LNCAP (cell line): Measurements from ENCODE around the gene TMEM132D.

ENCODE experiments used
- TF ChIP-seq, protein P1 (sequence below): fragments of 450-650 bp; IDR thresholded peaks from 2 replicates; pipeline ENCODE4 v1.5.1; 2017; ENCODE audit warnings: mild to moderate bottlenecking

The TMEM132D gene

DNA sequence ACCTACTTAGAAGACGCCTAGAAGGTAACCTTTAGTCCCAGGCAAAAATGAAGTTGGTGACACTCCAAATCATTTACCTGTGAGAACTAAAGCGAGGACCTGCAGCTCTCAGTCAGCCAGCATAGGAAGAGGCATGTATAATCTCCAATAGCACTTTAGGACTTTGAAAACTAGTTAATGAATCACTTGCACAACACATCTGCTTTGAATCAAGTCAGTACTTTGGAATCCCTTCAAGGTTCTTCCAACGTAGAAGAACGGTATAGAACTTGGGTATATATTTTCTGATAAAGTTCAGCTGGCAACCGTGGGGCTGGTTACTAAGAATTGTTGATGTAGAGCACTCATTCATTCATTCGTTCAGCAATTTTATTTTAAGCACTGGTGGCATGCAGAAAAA, 251.9 kb downstream of the TMEM132D start:
- TF ChIP-seq, protein P1, sequence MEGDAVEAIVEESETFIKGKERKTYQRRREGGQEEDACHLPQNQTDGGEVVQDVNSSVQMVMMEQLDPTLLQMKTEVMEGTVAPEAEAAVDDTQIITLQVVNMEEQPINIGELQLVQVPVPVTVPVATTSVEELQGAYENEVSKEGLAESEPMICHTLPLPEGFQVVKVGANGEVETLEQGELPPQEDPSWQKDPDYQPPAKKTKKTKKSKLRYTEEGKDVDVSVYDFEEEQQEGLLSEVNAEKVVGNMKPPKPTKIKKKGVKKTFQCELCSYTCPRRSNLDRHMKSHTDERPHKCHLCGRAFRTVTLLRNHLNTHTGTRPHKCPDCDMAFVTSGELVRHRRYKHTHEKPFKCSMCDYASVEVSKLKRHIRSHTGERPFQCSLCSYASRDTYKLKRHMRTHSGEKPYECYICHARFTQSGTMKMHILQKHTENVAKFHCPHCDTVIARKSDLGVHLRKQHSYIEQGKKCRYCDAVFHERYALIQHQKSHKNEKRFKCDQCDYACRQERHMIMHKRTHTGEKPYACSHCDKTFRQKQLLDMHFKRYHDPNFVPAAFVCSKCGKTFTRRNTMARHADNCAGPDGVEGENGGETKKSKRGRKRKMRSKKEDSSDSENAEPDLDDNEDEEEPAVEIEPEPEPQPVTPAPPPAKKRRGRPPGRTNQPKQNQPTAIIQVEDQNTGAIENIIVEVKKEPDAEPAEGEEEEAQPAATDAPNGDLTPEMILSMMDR = no peak

DNA sequence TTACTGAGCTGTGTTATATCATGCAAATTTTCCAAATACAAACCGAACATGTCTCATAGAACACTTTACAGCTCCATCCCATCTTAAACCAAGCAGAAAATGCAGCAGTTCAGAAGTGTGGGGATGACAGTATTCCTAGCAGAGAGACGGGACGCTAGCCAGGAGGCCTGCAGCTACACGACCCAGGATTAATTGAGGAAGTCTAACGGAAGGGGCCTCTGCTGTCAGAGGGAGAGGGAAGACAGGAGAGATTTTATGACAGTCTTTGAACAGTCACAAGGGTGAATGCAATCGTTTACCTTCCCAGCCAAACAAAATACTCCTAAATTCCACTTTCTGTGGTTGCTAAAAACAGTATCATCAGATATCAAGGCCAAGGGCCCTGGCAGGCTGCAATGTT, 261.9 kb downstream of the TMEM132D start:
- TF ChIP-seq, protein P1 = no peak

DNA sequence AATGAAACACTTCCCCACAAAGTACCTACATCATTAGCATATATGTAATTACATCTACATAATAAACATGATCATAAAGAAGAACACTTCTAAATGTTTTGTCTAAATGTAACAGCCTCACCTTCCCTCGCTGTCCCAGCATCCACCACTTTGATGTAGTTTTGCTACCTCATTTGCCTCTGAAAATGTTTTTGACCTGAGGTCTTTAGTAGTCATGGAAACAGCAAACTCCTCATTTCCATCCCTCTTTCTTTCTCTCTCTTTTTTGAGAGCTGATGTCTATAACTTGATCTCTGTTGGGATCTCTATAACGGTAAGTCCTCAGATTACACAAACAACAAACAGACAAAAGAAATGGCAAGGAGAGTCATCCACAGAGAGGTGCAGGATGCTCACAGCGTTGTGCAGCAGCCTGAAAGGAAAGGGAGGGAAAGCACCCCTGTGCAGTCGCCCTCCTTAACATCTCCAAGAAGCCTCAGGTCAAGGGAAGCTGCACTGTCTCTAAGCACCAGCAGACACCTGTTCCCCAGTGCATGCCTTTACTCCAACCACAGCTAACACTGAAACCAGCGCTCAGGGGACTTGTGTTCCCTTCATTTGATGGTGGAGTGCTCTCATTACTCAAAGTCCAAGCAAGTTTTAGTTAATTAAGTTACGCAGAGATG, 268.7 kb downstream of the TMEM132D start:
- TF ChIP-seq, protein P1 = no peak

DNA sequence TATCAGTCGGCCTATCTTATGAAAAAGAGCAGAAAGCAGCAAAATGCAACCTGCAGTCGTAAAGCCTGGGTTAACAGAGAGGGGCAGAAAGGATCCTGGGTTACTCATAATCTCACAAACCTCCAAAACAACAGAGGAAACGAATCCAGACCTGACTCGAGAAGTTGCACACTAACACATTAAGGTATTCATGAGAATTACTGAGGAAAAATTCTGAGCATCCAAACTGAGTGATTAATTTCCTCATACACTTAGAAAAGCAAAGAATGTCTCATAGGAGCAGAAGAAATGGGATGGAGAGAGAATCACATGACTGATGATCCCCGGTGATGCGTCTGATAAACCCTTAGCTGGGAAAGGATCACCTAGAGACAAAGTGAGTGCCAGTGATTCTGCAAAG, 272.5 kb downstream of the TMEM132D start:
- TF ChIP-seq, protein P1 = no peak

DNA sequence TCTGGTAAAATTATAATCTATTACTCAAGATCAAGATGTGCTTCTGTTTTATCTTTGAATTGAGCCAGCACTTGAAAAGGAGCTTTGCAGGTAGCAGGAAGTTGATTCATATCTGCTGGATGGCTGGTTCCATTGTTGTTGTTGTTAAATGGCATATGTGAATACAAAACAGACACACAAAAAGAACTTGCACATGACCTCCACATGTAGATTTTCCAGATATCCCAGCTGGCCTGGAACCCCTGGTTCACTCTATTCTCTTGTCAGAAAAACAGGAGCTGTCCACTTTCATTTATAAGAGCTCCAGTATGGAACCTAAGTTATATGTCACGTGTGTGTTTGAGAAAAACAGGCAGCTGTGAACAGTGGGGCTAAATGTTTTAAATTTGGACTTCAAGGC, 273.9 kb downstream of the TMEM132D start:
- TF ChIP-seq, protein P1 = no peak

DNA sequence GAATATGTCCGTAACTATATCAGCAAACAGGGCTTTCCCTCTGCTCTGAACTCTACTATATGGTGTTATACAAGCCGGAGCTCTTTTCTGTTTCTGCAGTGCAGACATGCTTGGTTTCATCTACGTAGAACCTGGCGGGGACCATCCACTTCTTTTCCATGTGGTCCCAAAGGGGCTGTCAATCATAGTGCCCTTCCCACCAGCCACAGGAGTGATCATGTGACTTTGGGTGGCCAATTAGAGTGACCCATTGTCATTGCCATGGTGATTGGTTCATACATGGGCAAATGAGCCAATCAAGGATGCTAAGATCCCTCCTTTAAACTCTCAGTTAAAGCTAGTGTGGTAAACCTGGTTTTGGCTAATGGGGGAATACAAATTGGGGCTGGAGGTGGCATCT, 281.3 kb downstream of the TMEM132D start:
- TF ChIP-seq, protein P1 = no peak

DNA sequence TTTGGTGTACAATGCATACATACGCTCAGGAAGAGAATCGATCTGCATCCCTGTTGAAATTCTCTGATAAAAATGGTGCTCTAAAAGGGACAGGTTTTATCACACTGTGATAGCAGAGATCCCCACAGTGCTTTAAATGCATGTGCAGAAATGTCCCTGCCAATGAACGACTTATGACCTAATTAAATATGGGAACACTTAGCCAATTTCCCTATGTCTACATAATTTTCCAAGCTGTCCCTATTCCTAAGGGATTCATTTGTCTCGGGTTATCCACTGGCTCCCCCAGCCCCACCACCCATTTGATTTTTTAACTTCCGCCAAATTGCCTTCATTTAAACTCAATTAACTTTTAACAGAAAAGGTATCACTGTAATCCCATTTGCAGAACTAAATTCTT, 284.6 kb downstream of the TMEM132D start:
- TF ChIP-seq, protein P1 = no peak

DNA sequence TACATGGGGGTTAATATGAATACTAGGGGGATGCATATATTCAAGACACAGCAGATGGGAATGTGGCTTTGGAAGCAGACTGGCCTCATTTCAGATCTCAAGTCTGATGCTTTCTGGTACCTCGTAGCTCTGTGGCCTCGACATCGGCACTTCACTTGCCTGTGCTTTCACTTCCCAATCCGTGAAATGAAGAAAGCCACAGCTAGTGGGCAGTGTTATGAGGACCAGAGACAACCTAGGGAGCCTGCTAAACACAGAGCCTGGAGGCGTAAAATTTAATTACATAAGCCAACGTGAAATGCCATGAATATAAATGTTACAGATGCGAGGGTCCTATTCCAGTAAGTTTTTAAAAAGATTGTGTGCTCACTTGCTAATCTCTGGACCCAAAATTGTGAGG, 286.0 kb downstream of the TMEM132D start:
- TF ChIP-seq, protein P1 = no peak
